Testis (tissue), 2 donors: ENCODE measurements around the gene TNRC6A.

Source experiments
- CTCF ChIP-seq, 3 experiments: fragments of 450-650 bp in 2 of 3; fragments of 200-600 bp in 1 of 3; sonication (generic) in 1 of 3; IDR thresholded peaks; one replicate each; pipeline ENCODE4 v1.5.1; 2016 to 2019; ENCODE audit warnings: antibody characterized with exemption in 3 of 3, mild to moderate bottlenecking in 2 of 3, moderate library complexity in 1 of 3
- POLR2A ChIP-seq: fragments of 450-650 bp; IDR thresholded peaks from one replicate; pipeline ENCODE4 v1.6.1; 2017; ENCODE audit warnings: antibody characterized with exemption, mild to moderate bottlenecking, moderate library complexity

- no peak for TF ChIP-seq CTCF (IDR thresholded peaks at IDR 0.05)
- TF ChIP-seq POLR2A: no peak
Observed at GRCh38 chr16:24829153-24829552, 99.7 kb downstream of the TNRC6A start.
